ENCODE data around the gene FCSK. TPM values are rescaled to one million over a fixed set of nuclear protein-coding genes. Genes with fewer than 3 reads are reported as not detected.

Gene FCSK
- total RNA-seq, 2 donors from 2014 or later = 15.4 to 18.0 TPM

- Mint-ChIP-seq H3K27ac (peak overlapping the region; percentile 93), H3K4me3 (peak overlapping the region; percentile 93 to 98), H3K27me3 (ENCODE audit: low read depth) (no peaks in the 10 kb centered on the region), H3K36me3 (ENCODE audit: insufficient read depth in 2 of 2) (no peaks in the 10 kb centered on the region), H3K9me3 (no peaks in the 10 kb centered on the region), H3K4me1 (ENCODE audit: low read depth) (peaks cover 28% of the 10 kb centered on the region)
- no peak for DNase-seq
- no peak for ATAC-seq (replicated peaks in 1 of 2)
These were observed 1.1 kb upstream of the FCSK start for GRCh38 chr16:70453117-70453891.

GRCh38 chr16:70453892-70454221, 538 bp upstream of the FCSK start:
- DNase-seq (no peak), ATAC-seq (replicated peaks in 1 of 2) (peak in 1 of 2 donors; percentile 8)
- no peaks in the 10 kb centered on the region for H3K27me3 Mint-ChIP-seq (ENCODE audit: low read depth)
- H3K36me3 Mint-ChIP-seq (ENCODE audit: insufficient read depth in 2 of 2) = no peaks in the 10 kb centered on the region
- H3K27ac Mint-ChIP-seq = peak overlapping the region; percentile 93
- peak overlapping the region; percentile 93 to 98 for H3K4me3 Mint-ChIP-seq
- H3K4me1 Mint-ChIP-seq (ENCODE audit: low read depth) = peaks cover 28% of the 10 kb centered on the region
- H3K9me3 Mint-ChIP-seq = no peaks in the 10 kb centered on the region

DNA sequence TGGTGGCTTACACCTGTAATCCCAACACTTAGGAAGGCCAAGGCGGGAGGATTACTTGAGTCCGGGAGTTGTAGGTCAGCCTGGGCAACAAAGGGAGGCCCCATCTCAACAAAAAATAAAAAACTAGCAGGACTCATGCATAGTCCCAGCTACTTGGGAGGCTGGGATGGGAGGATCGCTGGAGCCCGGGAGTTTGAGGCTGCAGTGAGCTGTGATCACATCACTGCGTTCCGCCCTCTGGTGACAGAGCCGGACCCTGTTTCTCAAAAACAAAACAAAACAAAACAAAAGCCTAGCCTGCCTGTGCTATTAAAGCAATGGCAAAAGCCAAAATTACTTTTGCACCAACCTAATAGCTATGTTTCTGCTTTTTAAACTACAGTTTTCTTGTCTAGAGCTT, 1.5 kb downstream of the FCSK start:
- ATAC-seq (replicated peaks in 1 of 2) = no peak

DNA sequence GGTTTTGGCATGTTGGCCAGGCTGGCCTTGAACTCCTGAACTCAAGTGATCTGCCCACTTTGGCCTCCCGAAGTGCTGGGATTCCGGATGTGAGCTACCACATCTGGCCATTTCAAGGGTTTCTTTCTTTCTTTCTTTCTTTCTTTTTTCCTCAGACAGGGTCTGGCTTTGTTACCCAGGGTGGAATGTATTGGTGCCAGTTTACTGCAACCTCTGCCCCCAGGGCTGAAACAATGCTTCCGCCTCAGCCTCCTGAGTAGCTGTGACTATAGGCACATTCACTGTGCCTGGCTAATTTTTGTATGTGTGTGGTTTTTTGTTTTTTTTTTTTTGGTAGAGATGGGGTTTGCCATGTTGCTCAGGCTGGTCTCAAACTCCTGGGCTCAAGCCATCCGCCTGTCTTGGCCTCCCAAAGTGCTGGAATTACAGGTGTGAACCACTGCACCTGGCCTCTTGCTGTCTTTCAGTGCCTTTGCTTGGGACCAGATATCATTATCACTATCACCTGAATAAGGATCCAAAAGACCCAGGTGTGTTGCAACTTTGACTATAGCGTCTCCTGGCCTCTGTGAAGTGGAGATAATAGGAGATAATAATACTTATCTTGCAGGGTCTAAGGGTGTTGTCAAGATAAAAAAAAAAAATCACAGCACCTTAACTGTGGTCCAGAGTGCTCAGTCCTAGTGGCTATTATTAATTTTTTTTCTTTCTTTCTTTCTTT, 3.2 kb downstream of the FCSK start:
- ATAC-seq (replicated peaks in 1 of 2) = no peak
- H3K9me3 Mint-ChIP-seq = no peaks in the 10 kb centered on the region
- H3K27ac Mint-ChIP-seq = no peak overlapping the region

More for the DNA sequence above, 1.5 kb downstream of the FCSK start:
- H3K36me3 Mint-ChIP-seq (ENCODE audit: insufficient read depth in 2 of 2) = no peaks in the 10 kb centered on the region
- peak overlapping the region in 1 of 2 donors; percentile 93 for H3K4me3 Mint-ChIP-seq
- H3K27ac Mint-ChIP-seq = no peak overlapping the region
- no peaks in the 10 kb centered on the region for H3K9me3 Mint-ChIP-seq
- H3K27me3 Mint-ChIP-seq (ENCODE audit: low read depth) = no peaks in the 10 kb centered on the region
- DNase-seq = no peak
- H3K4me1 Mint-ChIP-seq (ENCODE audit: low read depth) = peaks cover 28% of the 10 kb centered on the region

DNA sequence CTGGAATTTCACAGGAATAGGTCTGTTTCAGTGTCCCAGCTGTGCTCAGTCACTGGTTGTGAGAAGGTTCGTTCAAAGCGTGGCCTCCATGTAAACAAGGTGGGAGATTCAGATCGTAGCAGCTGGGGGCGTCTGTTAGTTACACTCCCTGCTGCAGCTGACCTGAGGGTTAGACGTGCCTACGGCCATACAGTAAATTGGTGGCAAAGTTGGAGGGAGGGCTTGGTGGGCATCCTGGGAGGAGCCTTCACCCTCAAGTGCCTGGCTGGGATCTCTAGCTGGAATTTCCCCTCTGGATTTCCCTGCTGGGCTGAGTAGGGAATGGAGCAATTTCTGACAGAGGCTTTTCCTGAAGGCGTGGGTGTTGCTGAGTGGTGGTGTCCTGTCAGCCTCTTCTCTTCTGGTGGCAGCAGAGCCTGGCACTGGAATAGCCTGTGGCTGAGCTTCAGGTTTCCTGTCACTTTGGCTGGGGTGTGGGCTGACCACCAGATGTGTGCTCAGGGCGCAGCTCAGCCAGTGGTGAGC, 6.4 kb downstream of the FCSK start:
- no peaks in the 10 kb centered on the region for H3K9me3 Mint-ChIP-seq
- H3K27me3 Mint-ChIP-seq (ENCODE audit: low read depth) = no peaks in the 10 kb centered on the region
- DNase-seq (no peak), ATAC-seq (replicated peaks in 1 of 2) (no peak)
- H3K36me3 Mint-ChIP-seq (ENCODE audit: insufficient read depth in 2 of 2) = peaks cover 0 to 2% of the 10 kb centered on the region in 2 donors
- no peak overlapping the region for H3K4me3 Mint-ChIP-seq
- H3K27ac Mint-ChIP-seq = no peak overlapping the region
- peaks cover 6% of the 10 kb centered on the region for H3K4me1 Mint-ChIP-seq (ENCODE audit: low read depth)

More for the DNA sequence above, 3.2 kb downstream of the FCSK start:
- Mint-ChIP-seq H3K27me3 (ENCODE audit: low read depth) (no peaks in the 10 kb centered on the region), H3K4me1 (ENCODE audit: low read depth) (peaks cover 26% of the 10 kb centered on the region), H3K36me3 (ENCODE audit: insufficient read depth in 2 of 2) (no peaks in the 10 kb centered on the region), H3K4me3 (no peak overlapping the region)
- DNase-seq = no peak

- Mint-ChIP-seq H3K36me3 (ENCODE audit: insufficient read depth in 2 of 2) (peaks cover 0 to 2% of the 10 kb centered on the region in 2 donors), H3K27me3 (ENCODE audit: low read depth) (no peaks in the 10 kb centered on the region), H3K27ac (no peak overlapping the region), H3K4me1 (ENCODE audit: low read depth) (no peaks in the 10 kb centered on the region), H3K9me3 (no peaks in the 10 kb centered on the region), H3K4me3 (no peak overlapping the region)
- DNase-seq = no peak
- ATAC-seq (replicated peaks in 1 of 2) = no peak
These were observed 8.8 kb downstream of the FCSK start for GRCh38 chr16:70463235-70463634.

DNA sequence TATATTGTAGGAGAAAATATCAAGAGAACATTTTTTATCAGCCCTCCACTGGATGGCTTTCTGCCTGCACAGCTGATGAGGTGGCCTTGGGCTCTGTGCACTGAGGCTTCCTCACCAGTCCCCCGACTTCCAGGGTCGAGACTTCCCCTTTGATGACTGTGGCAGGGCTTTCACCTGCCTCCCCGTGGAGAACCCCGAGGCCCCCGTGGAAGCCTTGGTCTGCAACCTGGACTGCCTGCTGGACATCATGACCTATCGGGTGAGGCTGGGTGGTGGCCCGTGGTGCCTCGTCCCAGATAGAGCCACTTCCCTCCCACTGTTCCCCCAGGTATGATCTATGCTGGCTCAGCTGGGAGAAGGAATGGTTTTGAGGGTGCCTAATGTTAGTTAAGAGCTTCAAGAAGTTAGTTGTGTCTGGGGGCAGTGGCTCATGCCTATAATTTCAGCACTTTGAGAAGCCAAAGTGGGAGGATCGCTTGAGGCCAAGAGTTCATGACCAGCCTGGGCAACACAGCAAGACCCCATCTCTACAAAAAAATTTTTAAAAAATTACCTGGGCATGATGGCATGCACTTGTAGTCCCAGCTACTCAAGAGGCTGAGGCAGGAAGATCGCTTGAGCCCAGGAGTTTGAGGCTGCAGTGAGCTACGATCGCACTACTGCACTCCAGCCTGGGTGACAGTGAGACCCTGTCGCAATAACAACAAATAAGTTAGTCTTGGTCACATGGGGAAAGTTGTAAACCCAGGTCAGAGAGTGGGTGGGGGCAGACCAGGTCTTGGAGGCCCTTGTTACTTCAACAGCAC, 11.8 kb downstream of the FCSK start:
- Mint-ChIP-seq H3K9me3 (no peaks in the 10 kb centered on the region), H3K27ac (no peak overlapping the region), H3K4me3 (no peak overlapping the region), H3K36me3 (ENCODE audit: insufficient read depth in 2 of 2) (peaks cover 0 to 2% of the 10 kb centered on the region in 2 donors), H3K4me1 (ENCODE audit: low read depth) (no peaks in the 10 kb centered on the region), H3K27me3 (ENCODE audit: low read depth) (no peaks in the 10 kb centered on the region)
- ATAC-seq (replicated peaks in 1 of 2) (no peak), DNase-seq (no peak)

- H3K36me3 Mint-ChIP-seq (ENCODE audit: insufficient read depth in 2 of 2) = peaks cover 0 to 2% of the 10 kb centered on the region in 2 donors
- no peak overlapping the region for H3K27ac Mint-ChIP-seq
- H3K4me1 Mint-ChIP-seq (ENCODE audit: low read depth) = no peaks in the 10 kb centered on the region
- DNase-seq (no peak), ATAC-seq (replicated peaks in 1 of 2) (no peak)
- H3K4me3 Mint-ChIP-seq = no peak overlapping the region
- no peaks in the 10 kb centered on the region for H3K27me3 Mint-ChIP-seq (ENCODE audit: low read depth)
- no peaks in the 10 kb centered on the region for H3K9me3 Mint-ChIP-seq
These were observed 12.3 kb downstream of the FCSK start for GRCh38 chr16:70466805-70467076.

DNA sequence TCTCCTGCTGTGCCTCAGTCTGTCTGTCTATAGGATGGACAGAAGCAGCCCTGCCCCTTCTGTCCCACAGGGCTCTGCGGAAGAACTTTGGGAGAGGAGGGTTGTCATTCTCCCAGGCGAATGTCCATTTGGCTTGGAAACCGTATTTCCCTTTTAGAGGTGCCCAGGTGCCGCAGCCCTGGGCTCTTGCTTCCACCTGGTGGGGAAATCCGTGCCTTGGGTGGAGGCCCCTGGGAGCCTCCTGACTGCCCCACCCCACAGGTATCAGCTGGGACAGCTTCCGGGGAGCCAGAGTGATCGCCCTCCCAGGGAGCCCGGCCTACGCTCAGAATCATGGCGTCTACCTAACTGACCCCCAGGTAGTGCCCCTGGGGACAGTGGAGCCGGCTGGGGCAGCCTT, 12.7 kb downstream of the FCSK start:
- no peak for ATAC-seq (replicated peaks in 1 of 2)
- DNase-seq = no peak
- H3K4me3 Mint-ChIP-seq = no peak overlapping the region
- no peak overlapping the region for H3K27ac Mint-ChIP-seq
- H3K36me3 Mint-ChIP-seq (ENCODE audit: insufficient read depth in 2 of 2) = peaks cover 0 to 2% of the 10 kb centered on the region in 2 donors
- H3K27me3 Mint-ChIP-seq (ENCODE audit: low read depth) = no peaks in the 10 kb centered on the region
- H3K9me3 Mint-ChIP-seq = no peaks in the 10 kb centered on the region
- H3K4me1 Mint-ChIP-seq (ENCODE audit: low read depth) = no peaks in the 10 kb centered on the region

GRCh38 chr16:70467608-70468007, 13.2 kb downstream of the FCSK start:
- Mint-ChIP-seq H3K4me3 (no peak overlapping the region), H3K9me3 (no peaks in the 10 kb centered on the region), H3K36me3 (ENCODE audit: insufficient read depth in 2 of 2) (peaks cover 0 to 2% of the 10 kb centered on the region in 2 donors), H3K4me1 (ENCODE audit: low read depth) (no peaks in the 10 kb centered on the region), H3K27ac (no peak overlapping the region), H3K27me3 (ENCODE audit: low read depth) (no peaks in the 10 kb centered on the region)
- ATAC-seq (replicated peaks in 1 of 2) = no peak
- no peak for DNase-seq

DNA sequence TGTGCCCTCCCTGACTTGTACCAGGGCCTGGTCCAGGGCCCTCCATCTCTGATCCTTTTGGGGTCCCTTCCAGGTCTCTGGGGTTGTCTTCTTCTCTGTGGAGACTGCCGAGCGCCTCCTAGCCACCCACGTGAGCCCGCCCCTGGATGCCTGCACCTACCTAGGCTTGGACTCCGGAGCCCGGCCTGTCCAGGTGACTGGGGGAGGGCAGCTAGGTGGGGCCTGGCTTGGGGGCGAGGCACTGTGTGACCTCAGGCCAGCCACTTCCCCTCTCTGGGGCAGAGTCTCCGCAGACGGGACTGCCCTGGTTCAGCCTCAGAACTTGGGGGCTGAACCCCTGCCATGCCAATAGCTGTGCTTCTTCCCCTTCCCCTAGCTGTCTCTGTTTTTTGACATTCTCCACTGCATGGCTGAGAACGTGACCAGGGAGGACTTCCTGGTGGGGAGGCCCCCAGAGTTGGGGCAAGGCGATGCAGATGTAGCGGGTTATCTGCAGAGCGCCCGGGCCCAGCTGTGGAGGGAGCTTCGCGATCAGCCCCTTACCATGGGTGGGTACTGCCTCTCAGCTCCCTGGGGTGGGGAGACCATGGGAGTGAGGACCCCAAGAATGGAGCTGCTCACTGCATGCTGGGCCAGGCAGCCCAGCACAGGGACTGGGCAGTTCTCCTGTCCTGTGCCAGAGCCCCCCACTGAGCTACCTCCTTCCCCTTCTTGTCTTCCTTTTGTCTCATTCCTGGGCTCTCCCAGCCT, 14.6 kb downstream of the FCSK start:
- Mint-ChIP-seq H3K9me3 (no peaks in the 10 kb centered on the region), H3K27ac (no peak overlapping the region), H3K4me1 (ENCODE audit: low read depth) (no peaks in the 10 kb centered on the region), H3K27me3 (ENCODE audit: low read depth) (no peaks in the 10 kb centered on the region), H3K36me3 (ENCODE audit: insufficient read depth in 2 of 2) (peaks cover 0 to 2% of the 10 kb centered on the region in 2 donors), H3K4me3 (no peak overlapping the region)
- no peak for ATAC-seq (replicated peaks in 1 of 2)
- DNase-seq = no peak

GRCh38 chr16:70470141-70470926, 15.9 kb downstream of the FCSK start:
- Mint-ChIP-seq H3K36me3 (ENCODE audit: insufficient read depth in 2 of 2) (no peaks in the 10 kb centered on the region), H3K4me1 (ENCODE audit: low read depth) (no peaks in the 10 kb centered on the region), H3K4me3 (no peak overlapping the region), H3K27me3 (ENCODE audit: low read depth) (no peaks in the 10 kb centered on the region), H3K9me3 (no peaks in the 10 kb centered on the region), H3K27ac (no peak overlapping the region)
- DNase-seq (no peak), ATAC-seq (replicated peaks in 1 of 2) (no peak)
